ENCODE data around the gene CCDC93.

The CCDC93 gene

DNA sequence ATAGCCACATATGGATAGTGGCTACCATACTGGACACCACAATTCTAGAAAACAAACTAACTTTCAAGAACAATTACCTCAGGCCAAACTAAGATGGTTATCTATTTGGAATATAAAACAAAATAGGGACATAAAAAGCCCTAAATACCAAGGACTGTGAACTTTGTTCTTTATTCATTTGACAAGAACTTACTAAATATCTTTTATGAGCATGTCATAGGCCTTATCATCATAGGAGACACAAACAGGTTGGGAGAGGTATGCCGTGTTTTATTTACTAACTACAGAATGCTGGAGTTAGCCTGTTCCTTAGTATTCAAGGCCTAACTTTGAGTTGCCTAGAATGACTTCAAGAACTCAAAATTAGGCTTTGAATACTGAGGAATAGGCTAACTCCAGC is 32.1 kb downstream of the CCDC93 start:
- CTCF ChIA-PET, result interaction anchor here (0.9 to 3.0 kb wide), 4 partner anchors 15 to 26 kb away, joined by 3 to 16 read pairs (median 9); no protein-coding TSS in a partner anchor
- DNase-seq (ENCODE audit: extremely low spot score), result no peak
- POLR2A ChIA-PET, result no interaction called here
- TF ChIP-seq CTCF (IDR thresholded peaks at IDR 0.05; ENCODE audit: control extremely low read depth, extremely low read depth, low read depth, missing control alignments), result no peak

DNA sequence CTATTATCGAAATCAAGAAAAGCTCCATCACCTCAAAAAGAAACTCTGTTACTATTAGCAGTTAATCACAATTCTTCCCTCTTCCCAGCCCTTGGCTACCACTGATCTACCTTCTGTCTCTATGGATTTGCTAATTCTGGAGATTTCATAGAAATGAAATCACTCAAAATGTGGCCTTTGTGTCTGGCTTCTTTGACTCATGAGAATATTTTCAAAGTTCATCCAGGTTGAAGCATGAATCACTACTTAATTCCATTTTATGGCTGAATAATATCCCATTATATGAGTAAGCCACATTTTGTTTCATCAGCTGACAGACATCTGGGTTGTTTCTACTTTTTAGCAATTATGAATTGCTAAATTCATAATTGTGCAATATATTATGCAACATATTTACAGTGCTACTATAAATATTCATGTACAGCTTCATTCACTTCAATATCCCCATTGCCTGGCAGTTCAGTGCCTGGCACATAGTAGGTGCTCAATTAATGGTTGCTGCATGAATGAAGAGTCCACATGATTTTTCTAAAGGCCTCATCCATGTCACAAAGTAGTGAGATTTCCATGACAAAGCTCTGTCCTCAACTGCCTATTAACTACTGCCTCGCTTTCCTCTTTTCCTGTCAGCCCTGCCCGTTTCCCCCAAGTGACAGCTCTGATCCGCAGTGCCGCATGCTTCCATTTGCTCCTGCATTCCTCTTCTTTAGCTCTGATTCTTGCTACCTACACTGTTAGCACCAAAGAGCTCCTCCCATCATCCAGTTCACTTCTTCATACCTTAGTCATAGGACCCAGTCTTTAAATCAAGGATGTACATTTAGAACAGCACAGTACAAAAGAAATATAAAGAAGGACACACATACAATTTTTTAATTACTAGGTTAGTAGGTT is 32.8 kb downstream of the CCDC93 start:
- DNase-seq (ENCODE audit: extremely low spot score), result no peak
- POLR2A ChIA-PET, result interaction anchor here (0.5 kb wide), 1 partner anchor 25 kb away, joined by 3 read pairs; no protein-coding TSS in a partner anchor
- CTCF ChIA-PET, result interaction anchor here (0.9 to 3.0 kb wide), 5 partner anchors 9 to 25 kb away, joined by 3 to 16 read pairs (median 7); no protein-coding TSS in a partner anchor
- no peak for TF ChIP-seq CTCF (IDR thresholded peaks at IDR 0.05; ENCODE audit: control extremely low read depth, extremely low read depth, low read depth, missing control alignments)

GRCh38 chr2:117979911-117980701 is 33.8 kb downstream of the CCDC93 start:
- ChIA-PET POLR2A (interaction anchor here (0.5 kb wide), 1 partner anchor 26 kb away, joined by 3 read pairs; no protein-coding TSS in a partner anchor), CTCF (interaction anchor here (1.1 to 3.0 kb wide), 8 partner anchors 10 to 34 kb away, joined by 3 to 16 read pairs (median 6); partner anchors contain the start of gene CCDC93)
- DNase-seq (ENCODE audit: extremely low spot score), result no peak
- no peak for TF ChIP-seq CTCF (IDR thresholded peaks at IDR 0.05; ENCODE audit: control extremely low read depth, extremely low read depth, low read depth, missing control alignments)

GRCh38 chr2:117977696-117978095 is 36.2 kb downstream of the CCDC93 start:
- ChIA-PET CTCF (interaction anchor here (0.7 to 1.4 kb wide), 3 partner anchors 17 to 164 kb away, joined by 3 to 9 read pairs (median 6); partner anchors contain the start of gene DDX18), POLR2A (no interaction called here)

GRCh38 chr2:117976581-117976980 is 37.3 kb downstream of the CCDC93 start:
- CTCF ChIA-PET, result interaction anchor here (1.2 to 1.7 kb wide), 4 partner anchors 10 to 162 kb away, joined by 4 to 9 read pairs (median 6); partner anchors contain the start of gene DDX18
- no peak for TF ChIP-seq CTCF (IDR thresholded peaks at IDR 0.05; ENCODE audit: control extremely low read depth, extremely low read depth, low read depth, missing control alignments)
- POLR2A ChIA-PET, result interaction anchor here (0.7 kb wide), 1 partner anchor 8 kb away, joined by 6 read pairs; no protein-coding TSS in a partner anchor
- DNase-seq (ENCODE audit: extremely low spot score), result no peak

More at GRCh38 chr2:117977696-117978095, 36.2 kb downstream of the CCDC93 start:
- no peak for TF ChIP-seq CTCF (IDR thresholded peaks at IDR 0.05; ENCODE audit: control extremely low read depth, extremely low read depth, low read depth, missing control alignments)
- no peak for DNase-seq (ENCODE audit: extremely low spot score)

Measured in GM10248 (cell line).